Measurements from ENCODE around the gene ZNF844. TPM values are rescaled to one million over a fixed set of nuclear protein-coding genes. Genes with fewer than 3 reads are reported as not detected.

The ZNF844 gene
- total and polyA plus RNA-seq, 12 donors: 2.3 to 22.5 (median 15.6) TPM

DNA sequence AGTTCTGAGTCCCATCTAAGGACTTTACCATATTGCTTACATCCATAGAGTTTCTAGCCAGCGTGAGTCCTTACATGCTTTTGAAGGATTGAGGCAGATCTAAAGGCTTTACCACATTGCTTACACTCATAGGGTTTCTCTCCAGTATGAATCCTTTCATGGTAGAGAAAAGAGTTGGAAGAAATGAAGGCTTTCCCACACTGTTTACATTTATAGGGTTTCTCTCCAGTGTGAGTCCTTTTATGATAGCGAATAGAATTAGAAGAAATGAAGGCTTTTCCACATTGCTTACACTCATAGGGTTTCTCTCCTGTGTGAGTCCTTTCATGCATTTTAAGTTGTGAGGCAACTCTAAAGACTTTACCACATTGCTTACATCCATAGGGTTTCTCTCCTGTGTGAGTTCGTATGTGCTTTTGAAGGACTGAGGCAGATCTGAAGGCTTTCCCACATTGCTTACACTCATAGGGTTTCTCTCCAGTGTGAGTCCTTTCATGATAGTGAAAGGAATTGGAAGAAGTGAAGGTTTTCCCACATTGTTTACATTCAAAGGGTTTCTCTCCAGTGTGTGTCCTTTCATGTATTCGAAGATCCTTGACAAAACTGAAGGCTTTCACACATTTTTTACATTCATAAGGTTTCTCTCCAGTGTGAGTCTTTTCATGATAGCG is 20.6 kb upstream of the ZNF844 start:
- ATAC-seq (no peak), DNase-seq (no peak)
- H3K9me3 ChIP-seq: peaks cover 0 to 80% (median 28%) of the 10 kb centered on the region in 11 donors
- TF ChIP-seq, protein P1, sequence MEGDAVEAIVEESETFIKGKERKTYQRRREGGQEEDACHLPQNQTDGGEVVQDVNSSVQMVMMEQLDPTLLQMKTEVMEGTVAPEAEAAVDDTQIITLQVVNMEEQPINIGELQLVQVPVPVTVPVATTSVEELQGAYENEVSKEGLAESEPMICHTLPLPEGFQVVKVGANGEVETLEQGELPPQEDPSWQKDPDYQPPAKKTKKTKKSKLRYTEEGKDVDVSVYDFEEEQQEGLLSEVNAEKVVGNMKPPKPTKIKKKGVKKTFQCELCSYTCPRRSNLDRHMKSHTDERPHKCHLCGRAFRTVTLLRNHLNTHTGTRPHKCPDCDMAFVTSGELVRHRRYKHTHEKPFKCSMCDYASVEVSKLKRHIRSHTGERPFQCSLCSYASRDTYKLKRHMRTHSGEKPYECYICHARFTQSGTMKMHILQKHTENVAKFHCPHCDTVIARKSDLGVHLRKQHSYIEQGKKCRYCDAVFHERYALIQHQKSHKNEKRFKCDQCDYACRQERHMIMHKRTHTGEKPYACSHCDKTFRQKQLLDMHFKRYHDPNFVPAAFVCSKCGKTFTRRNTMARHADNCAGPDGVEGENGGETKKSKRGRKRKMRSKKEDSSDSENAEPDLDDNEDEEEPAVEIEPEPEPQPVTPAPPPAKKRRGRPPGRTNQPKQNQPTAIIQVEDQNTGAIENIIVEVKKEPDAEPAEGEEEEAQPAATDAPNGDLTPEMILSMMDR (IDR thresholded peaks at IDR 0.05): no peak
- no peaks in the 10 kb centered on the region for H3K27me3 ChIP-seq
- peaks cover 0 to 23% (median 0%) of the 10 kb centered on the region in 9 donors for H3K36me3 ChIP-seq
- no peak overlapping the region for H3K27ac ChIP-seq
- intact Hi-C loops (cut with DNase I): no loop called here
- no peak overlapping the region for H3K4me3 ChIP-seq
- WGBS, 2 donors: 94 to 96% methylated on average over 5 of the region's 5 CpGs
- H3K4me1 ChIP-seq: no peaks in the 10 kb centered on the region

DNA sequence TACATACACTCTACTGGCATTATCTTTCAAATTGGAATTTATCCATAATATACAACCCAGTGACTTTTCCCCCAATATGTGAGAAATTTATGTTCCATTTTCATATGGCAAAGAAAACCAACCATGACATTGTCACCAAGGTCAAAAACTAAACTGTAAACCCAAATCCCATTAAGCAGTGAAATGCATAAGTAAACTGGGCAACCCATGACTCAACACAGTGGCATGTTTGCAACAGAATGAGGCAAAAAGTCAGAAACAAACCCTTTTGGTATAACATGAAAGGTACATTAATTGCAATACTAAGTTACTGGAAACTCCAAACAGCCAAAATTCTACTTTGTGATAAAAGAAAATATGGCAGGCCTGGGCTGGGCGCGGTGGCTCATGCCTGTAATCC is 16.7 kb upstream of the ZNF844 start:
- Histone ChIP-seq H3K4me1 (peaks cover 0 to 15% (median 6%) of the 10 kb centered on the region in 9 donors), H3K27ac (no peak overlapping the region), H3K36me3 (peaks cover 0 to 23% (median 0%) of the 10 kb centered on the region in 9 donors), H3K27me3 (no peaks in the 10 kb centered on the region), H3K4me3 (no peak overlapping the region), H3K9me3 (peaks cover 0 to 53% (median 23%) of the 10 kb centered on the region in 11 donors)
- intact Hi-C loops (cut with DNase I): no loop called here
- WGBS, 2 donors: 94 to 98% methylated on average over 2 of the region's 2 CpGs
- TF ChIP-seq, protein P1 (IDR thresholded peaks at IDR 0.05): no peak
- DNase-seq (no peak), ATAC-seq (no peak)

DNA sequence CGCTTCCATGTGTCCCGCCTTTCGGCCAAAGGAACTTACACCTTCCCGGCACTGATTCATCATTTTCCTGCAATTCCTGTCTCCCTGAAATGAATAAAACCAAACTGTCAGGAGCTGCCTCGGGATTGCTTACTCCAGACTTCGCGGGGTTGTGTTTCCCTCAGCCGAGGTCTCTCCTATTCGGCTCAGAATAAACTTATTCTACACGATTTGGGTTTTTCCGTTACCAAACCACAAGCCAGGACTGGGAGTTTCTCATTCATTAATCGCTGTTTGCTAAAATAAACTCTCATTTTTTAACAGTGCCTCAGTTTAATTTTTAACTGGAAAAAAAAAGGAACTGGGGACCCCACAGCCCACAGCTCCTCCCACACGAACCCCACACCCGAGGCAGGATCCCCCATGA is 12.4 kb upstream of the ZNF844 start:
- peaks cover 0 to 4% (median 0%) of the 10 kb centered on the region in 7 donors for H3K27me3 ChIP-seq
- no peak for ATAC-seq
- intact Hi-C loops (cut with DNase I): loop anchor here in 3 of 10 donors (2.0 to 10.0 kb wide), 3 partner anchors 17 to 93 kb away; partner anchors contain the start of genes ZNF20 (in 1 of the 3), ZNF433 (in 1 of the 3) and ZNF763 (in 1 of the 3)

DNA sequence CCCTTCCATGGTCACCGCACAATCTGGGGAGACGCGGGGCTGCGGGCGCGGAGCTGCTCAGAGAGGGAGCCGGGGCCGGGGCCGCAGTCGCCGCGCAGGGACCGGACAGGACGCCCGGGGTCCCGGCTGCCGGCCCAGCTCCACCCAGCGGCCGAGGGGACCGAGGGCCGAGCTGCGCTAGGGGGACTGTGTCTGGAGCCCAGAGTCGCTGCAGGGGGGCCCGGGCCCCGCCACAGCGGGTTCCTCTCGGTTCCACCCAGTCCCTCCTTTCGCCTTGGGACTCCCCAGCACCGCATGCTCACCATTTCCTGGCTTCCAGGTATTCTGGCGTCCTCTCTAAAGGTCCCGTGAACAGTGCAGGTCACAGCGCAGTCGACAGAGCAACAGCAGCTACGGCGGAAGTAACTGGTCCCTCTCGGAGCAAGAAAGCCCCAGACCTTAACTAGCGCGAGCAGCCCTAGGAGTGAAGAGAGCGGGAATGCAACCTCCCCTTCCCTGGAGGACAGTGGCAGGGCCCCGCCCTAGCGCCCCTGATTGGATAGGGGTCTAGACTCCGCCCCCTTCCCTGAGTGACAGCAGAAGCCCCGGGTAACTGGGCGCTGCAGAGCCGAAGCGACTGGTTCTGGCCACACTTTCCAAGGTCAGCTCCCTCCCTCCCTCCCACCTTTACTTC is 11.9 kb upstream of the ZNF844 start, which contains the start of gene ZNF878:
Gene ZNF878 (minus strand): TSS at position 465 of the 673 bp plus-strand sequence. CDS start 160 bp downstream, at position 305.
- Histone ChIP-seq H3K9me3 (peaks cover 0 to 5% (median 0%) of the 10 kb centered on the region in 11 donors), H3K4me1 (peaks cover 0 to 17% (median 11%) of the 10 kb centered on the region in 9 donors), H3K27ac (peak within 1 kb of the TSS in 9 of 10 donors; percentile 36 to 76 (median 72)), H3K27me3 (peaks cover 0 to 4% (median 0%) of the 10 kb centered on the region in 7 donors), H3K4me3 (peak within 1 kb of the TSS; percentile 44 to 85 (median 68)), H3K36me3 (no peaks in the 10 kb centered on the region)
- TF ChIP-seq, protein P1 (IDR thresholded peaks at IDR 0.05): peak in 4 of 9 donors; percentile 20 to 43 (median 41)
- peak; percentile 99 to 100 (median 99) for ATAC-seq
- intact Hi-C loops (cut with DNase I): loop anchor here in 3 of 10 donors (2.0 to 10.0 kb wide), 3 partner anchors 18 to 92 kb away; partner anchors contain the start of genes ZNF20 (in 1 of the 3), ZNF433 (in 1 of the 3) and ZNF763 (in 1 of the 3)
- 0% methylated on average over 46 of the region's 46 CpGs for WGBS, 2 donors
- peak; percentile 89 to 91 for DNase-seq

More for the DNA sequence above, 12.4 kb upstream of the ZNF844 start:
- peaks cover 0 to 11% (median 0%) of the 10 kb centered on the region in 11 donors for H3K9me3 ChIP-seq
- no peak for DNase-seq
- H3K27ac ChIP-seq: peak overlapping the region in 8 of 10 donors; percentile 54 to 76 (median 72)
- peak overlapping the region; percentile 44 to 85 (median 68) for H3K4me3 ChIP-seq
- no peaks in the 10 kb centered on the region for H3K36me3 ChIP-seq
- H3K4me1 ChIP-seq: peaks cover 0 to 17% (median 11%) of the 10 kb centered on the region in 9 donors
- WGBS, 2 donors: 0 to 1% methylated on average over 14 of the region's 14 CpGs
- TF ChIP-seq, protein P1 (IDR thresholded peaks at IDR 0.05): no peak
